CD4-positive, alpha-beta memory T cell (primary cell): Measurements from ENCODE around the gene CLEC5A. TPM values are rescaled to one million over a fixed set of nuclear protein-coding genes. Genes with fewer than 3 reads are reported as not detected.
"Not testable (repeated sequence)": the region's sequence is repeated elsewhere in the genome, so short reads cannot be mapped to it uniquely, and the experiment has no call there.

Source experiments
- CTCF ChIA-PET: fragments of 350-600 bp; sonication (Branson Sonifier 250); formaldehyde crosslinking; loops from one replicate; lab custom pipeline; 2021; ENCODE audit warnings: inconsistent platforms; ENCODE audit not compliant: partially characterized antibody; lab: Charles Lee
- POLR2A ChIA-PET: fragments of 350-600 bp; sonication (Branson Sonifier 250); formaldehyde crosslinking; loops from one replicate; lab custom pipeline; 2021; ENCODE audit not compliant: partially characterized antibody; lab: Charles Lee
- DNase-seq, 5 donors: peaks; one replicate each; pipeline versions ENCODE4 v3.0.0 to v3.0.0-alpha.2; 2020 to 2022; ENCODE audit warnings: mixed read lengths in 1 of 5
- H3K27ac ChIP-seq: one replicate; pipeline ENCODE4 v1.7.0; 2013; ENCODE audit warnings: low read depth, low read length
- H3K27me3 ChIP-seq: 2 replicates; pipeline ENCODE4 v1.7.0; 2013; ENCODE audit warnings: mild to moderate bottlenecking, low read length, moderate library complexity; ENCODE audit not compliant: insufficient read depth
- H3K36me3 ChIP-seq: 2 replicates; pipeline ENCODE4 v1.7.0; 2013; ENCODE audit warnings: mild to moderate bottlenecking, low read length, moderate library complexity; ENCODE audit not compliant: insufficient read depth
- H3K4me1 ChIP-seq: 2 replicates; pipeline ENCODE4 v1.7.0; 2013; ENCODE audit warnings: mild to moderate bottlenecking, low read length, moderate library complexity; ENCODE audit not compliant: insufficient read depth
- H3K4me3 ChIP-seq, 2 donors: one replicate each; pipeline ENCODE4 v1.7.0; 2013; ENCODE audit warnings: low read length in 2 of 2, mild to moderate bottlenecking in 1 of 2
- H3K9me3 ChIP-seq, 2 donors: one replicate each; pipeline ENCODE4 v1.7.0; 2013; ENCODE audit warnings: low read length in 2 of 2, control low read depth in 1 of 2; ENCODE audit not compliant: control insufficient read depth in 1 of 2
- H3K27ac Mint-ChIP-seq, 7 donors: one replicate each; pipeline ENCODE4 v1.8.0; 2020 to 2021; ENCODE audit warnings: mixed read lengths in 7 of 7, mild to moderate bottlenecking in 6 of 7, inconsistent platforms in 3 of 7, moderate library complexity in 3 of 7
- H3K27me3 Mint-ChIP-seq, 2 donors: one replicate each; pipeline ENCODE4 v1.8.0; 2020 to 2021; ENCODE audit warnings: mixed read lengths in 2 of 2
- H3K36me3 Mint-ChIP-seq, 2 donors: one replicate each; pipeline ENCODE4 v1.8.0; 2020 to 2021; ENCODE audit warnings: mixed read lengths in 2 of 2, inconsistent platforms in 1 of 2, mild to moderate bottlenecking in 1 of 2
- H3K4me1 Mint-ChIP-seq, 4 donors: one replicate each; pipeline ENCODE4 v1.8.0; 2020 to 2021; ENCODE audit warnings: mixed read lengths in 4 of 4, mild to moderate bottlenecking in 1 of 4
- H3K4me3 Mint-ChIP-seq, 8 donors: one replicate each; pipeline ENCODE4 v1.8.0; 2020 to 2021; ENCODE audit warnings: mixed read lengths in 8 of 8, mild to moderate bottlenecking in 7 of 8, moderate library complexity in 6 of 8, inconsistent platforms in 3 of 8
- H3K9me3 Mint-ChIP-seq, 8 donors: one replicate each; pipeline ENCODE4 v1.8.0; 2020 to 2021; ENCODE audit warnings: mixed read lengths in 8 of 8, mild to moderate bottlenecking in 5 of 8, inconsistent platforms in 3 of 8, moderate library complexity in 1 of 8
- intact Hi-C: fragments of 100-400 bp; cut with micrococcal nuclease; formaldehyde crosslinking; loops from one replicate; pipeline ENCODE4 v1.15.1; 2023
- polyA plus RNA-seq, 2 donors: library from polyadenylated mRNA; unstranded; fragments of 300-500 nt; fragmentation: Illumina TruSeq; gene quantifications; one replicate each; pipeline ENCODE4 v1.2.3, GENCODE V29; 2021
- total RNA-seq, 2 experiments: library from RNA; stranded (reverse); gene quantifications; one replicate each; pipeline ENCODE4 v1.2.3, GENCODE V29; 2021

The CLEC5A gene
- total RNA-seq (under 1 TPM; 0.84 to 0.94 TPM), polyA plus RNA-seq (not detected)

DNA sequence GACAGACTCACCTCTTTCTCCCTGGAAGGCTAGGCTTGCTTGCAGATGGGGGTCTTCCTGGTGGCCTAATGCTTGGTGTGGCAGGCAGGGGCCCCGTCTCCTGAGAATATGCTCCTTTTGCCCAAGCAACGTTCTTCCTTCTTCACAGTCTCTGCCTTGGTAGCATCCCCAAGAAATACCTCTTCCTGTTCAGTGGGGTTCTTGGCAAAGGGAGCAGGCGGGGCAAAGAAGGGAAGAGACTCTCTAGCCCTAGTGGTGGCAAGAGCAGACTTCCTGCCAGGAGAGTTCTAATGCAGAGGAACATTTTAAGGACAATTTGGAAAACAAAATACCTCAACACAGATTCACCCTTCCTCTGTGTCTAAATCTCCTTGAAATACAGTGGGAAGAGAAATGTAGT lies at the start of gene CLEC5A:
TSS of gene CLEC5A (minus strand) at position 179 of the 400 bp plus-strand sequence. CDS start 682 bp downstream, outside the sequence.
- no peaks in the 10 kb centered on the region for H3K9me3 ChIP-seq
- H3K9me3 Mint-ChIP-seq, result peaks cover 0 to 14% (median 3%) of the 10 kb centered on the region in 8 donors
- no peaks in the 10 kb centered on the region for H3K36me3 ChIP-seq
- no peak within 1 kb of the TSS for H3K27ac Mint-ChIP-seq
- H3K27me3 ChIP-seq, result no peaks in the 10 kb centered on the region
- ChIA-PET POLR2A (no interaction called here), CTCF (no interaction called here)
- no peaks in the 10 kb centered on the region for H3K36me3 Mint-ChIP-seq
- no peaks in the 10 kb centered on the region for H3K4me1 ChIP-seq
- DNase-seq, result no peak
- no peaks in the 10 kb centered on the region for H3K4me1 Mint-ChIP-seq
- no peak within 1 kb of the TSS for H3K4me3 Mint-ChIP-seq
- H3K27me3 Mint-ChIP-seq, result peaks cover 1 to 2% of the 10 kb centered on the region in 2 donors
- no peak within 1 kb of the TSS for H3K4me3 ChIP-seq
- H3K27ac ChIP-seq, result no peak within 1 kb of the TSS
- intact Hi-C loops, result no loop called here

DNA sequence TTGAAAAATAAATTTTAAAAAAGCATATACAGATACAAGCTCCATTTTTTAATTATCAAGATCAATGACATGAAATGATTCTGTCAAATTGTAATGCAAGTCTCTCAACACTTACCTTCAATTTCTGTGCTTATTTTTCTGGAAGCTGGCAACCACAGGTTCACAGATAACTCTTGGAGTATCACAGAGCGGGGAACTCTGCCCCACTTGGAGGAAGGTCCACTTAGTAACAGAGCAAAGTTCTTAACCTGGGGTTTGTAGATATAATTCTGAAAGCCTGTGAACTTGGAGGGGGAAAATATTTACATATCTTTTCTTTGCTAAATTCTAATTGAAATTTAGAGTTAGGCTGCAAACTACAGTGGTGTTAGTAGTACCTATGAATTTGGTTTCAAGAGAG lies 46.6 kb upstream of the CLEC5A start:
- Histone ChIP-seq H3K27ac (no peak overlapping the region), H3K36me3 (no peaks in the 10 kb centered on the region), H3K27me3 (no peaks in the 10 kb centered on the region), H3K4me3 (no peak overlapping the region), H3K4me1 (no peaks in the 10 kb centered on the region), H3K9me3 (no peaks in the 10 kb centered on the region)
- CTCF ChIA-PET, result no interaction called here
- POLR2A ChIA-PET, result no interaction called here
- intact Hi-C loops, result no loop called here
- no peaks in the 10 kb centered on the region for H3K36me3 Mint-ChIP-seq
- H3K4me1 Mint-ChIP-seq, result peaks cover 0 to 7% (median 3%) of the 10 kb centered on the region in 4 donors
- H3K27me3 Mint-ChIP-seq, result peaks cover 2 to 3% of the 10 kb centered on the region in 2 donors
- H3K9me3 Mint-ChIP-seq, result peaks cover 0 to 6% (median under 1%) of the 10 kb centered on the region in 8 donors
- H3K27ac Mint-ChIP-seq, result no peak overlapping the region
- no peak for DNase-seq
- H3K4me3 Mint-ChIP-seq, result no peak overlapping the region

DNA sequence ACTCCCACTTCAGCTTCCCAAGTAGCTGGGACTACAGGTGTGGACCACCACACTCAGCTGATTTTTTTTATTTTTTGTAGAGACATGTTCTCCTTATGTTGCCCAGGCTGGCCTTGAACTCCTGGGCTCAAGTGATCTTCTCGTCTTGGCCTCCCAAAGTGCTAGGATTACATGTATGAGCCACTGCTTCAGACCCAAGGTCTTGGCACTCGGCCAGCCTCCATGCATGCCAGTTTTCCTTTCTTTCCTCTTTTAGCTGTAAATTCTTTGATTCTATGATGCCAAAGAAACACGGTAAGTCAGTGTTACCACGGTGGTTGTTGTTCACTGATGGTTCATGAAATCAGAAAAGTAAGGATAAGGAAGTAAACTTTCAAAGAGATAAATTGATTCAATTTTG lies 45.9 kb upstream of the CLEC5A start:
- CTCF ChIA-PET, result interaction anchor here (1.4 kb wide), 1 partner anchor 16 kb away, joined by 4 read pairs; no protein-coding TSS in a partner anchor
- no peak overlapping the region for H3K27ac Mint-ChIP-seq

GRCh38 chr7:141992156-141992555 lies 45.4 kb upstream of the CLEC5A start:
- H3K9me3 ChIP-seq, result no peaks in the 10 kb centered on the region
- no peak overlapping the region for H3K4me3 ChIP-seq
- H3K27me3 Mint-ChIP-seq, result peaks cover 2 to 3% of the 10 kb centered on the region in 2 donors
- peaks cover 0 to 7% (median 3%) of the 10 kb centered on the region in 4 donors for H3K4me1 Mint-ChIP-seq
- H3K4me1 ChIP-seq, result no peaks in the 10 kb centered on the region
- no peaks in the 10 kb centered on the region for H3K36me3 Mint-ChIP-seq
- H3K27ac Mint-ChIP-seq, result no peak overlapping the region
- ChIA-PET POLR2A (no interaction called here), CTCF (interaction anchor here (1.4 kb wide), 1 partner anchor 16 kb away, joined by 4 read pairs; no protein-coding TSS in a partner anchor)
- no peaks in the 10 kb centered on the region for H3K27me3 ChIP-seq
- no peak for DNase-seq
- intact Hi-C loops, result no loop called here
- no peak overlapping the region for H3K4me3 Mint-ChIP-seq
- H3K27ac ChIP-seq, result no peak overlapping the region
- H3K36me3 ChIP-seq, result no peaks in the 10 kb centered on the region
- H3K9me3 Mint-ChIP-seq, result peaks cover 0 to 6% (median 1%) of the 10 kb centered on the region in 8 donors

More for the DNA sequence above, 45.9 kb upstream of the CLEC5A start:
- H3K9me3 Mint-ChIP-seq, result peaks cover 0 to 6% (median under 1%) of the 10 kb centered on the region in 8 donors
- intact Hi-C loops, result no loop called here
- Histone ChIP-seq H3K27ac (no peak overlapping the region), H3K36me3 (no peaks in the 10 kb centered on the region), H3K9me3 (no peaks in the 10 kb centered on the region), H3K4me3 (no peak overlapping the region), H3K4me1 (no peaks in the 10 kb centered on the region), H3K27me3 (no peaks in the 10 kb centered on the region)
- POLR2A ChIA-PET, result no interaction called here
- H3K4me1 Mint-ChIP-seq, result peaks cover 0 to 7% (median 3%) of the 10 kb centered on the region in 4 donors
- H3K36me3 Mint-ChIP-seq, result no peaks in the 10 kb centered on the region
- peaks cover 2 to 3% of the 10 kb centered on the region in 2 donors for H3K27me3 Mint-ChIP-seq
- no peak overlapping the region for H3K4me3 Mint-ChIP-seq
- no peak for DNase-seq

DNA sequence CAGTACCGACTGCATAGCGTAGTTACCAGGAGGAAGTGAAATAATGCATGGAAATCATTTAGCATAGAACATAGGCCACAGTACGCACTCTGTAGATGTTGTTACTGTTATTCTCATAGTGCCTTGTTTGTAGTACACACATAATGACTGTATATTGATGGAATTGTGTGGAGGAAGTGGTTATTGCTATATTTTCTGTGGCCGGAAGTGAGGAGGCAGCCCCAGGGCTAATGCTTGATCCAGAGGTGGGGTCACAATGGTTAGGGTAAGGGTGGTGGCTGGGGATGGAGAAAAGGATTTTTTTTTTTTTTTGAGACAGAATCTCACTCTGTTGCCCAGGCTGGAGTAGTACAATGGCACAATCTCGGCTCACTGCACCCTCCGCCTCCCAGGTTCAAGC lies 44.4 kb upstream of the CLEC5A start:
- Histone ChIP-seq H3K27ac (no peak overlapping the region), H3K27me3 (no peaks in the 10 kb centered on the region), H3K4me3 (no peak overlapping the region), H3K36me3 (no peaks in the 10 kb centered on the region), H3K4me1 (no peaks in the 10 kb centered on the region), H3K9me3 (no peaks in the 10 kb centered on the region)
- intact Hi-C loops, result no loop called here
- H3K27me3 Mint-ChIP-seq, result peaks cover 0 to 2% of the 10 kb centered on the region in 2 donors
- no peak overlapping the region for H3K27ac Mint-ChIP-seq
- POLR2A ChIA-PET, result no interaction called here
- peaks cover 0 to 7% (median 3%) of the 10 kb centered on the region in 4 donors for H3K4me1 Mint-ChIP-seq
- no peak for DNase-seq
- peak overlapping the region in 1 of 8 donors; percentile 22 for H3K4me3 Mint-ChIP-seq
- H3K9me3 Mint-ChIP-seq, result peaks cover 0 to 6% (median 1%) of the 10 kb centered on the region in 8 donors
- no peaks in the 10 kb centered on the region for H3K36me3 Mint-ChIP-seq
- CTCF ChIA-PET, result interaction anchor here (1.4 kb wide), 1 partner anchor 15 kb away, joined by 4 read pairs; no protein-coding TSS in a partner anchor

DNA sequence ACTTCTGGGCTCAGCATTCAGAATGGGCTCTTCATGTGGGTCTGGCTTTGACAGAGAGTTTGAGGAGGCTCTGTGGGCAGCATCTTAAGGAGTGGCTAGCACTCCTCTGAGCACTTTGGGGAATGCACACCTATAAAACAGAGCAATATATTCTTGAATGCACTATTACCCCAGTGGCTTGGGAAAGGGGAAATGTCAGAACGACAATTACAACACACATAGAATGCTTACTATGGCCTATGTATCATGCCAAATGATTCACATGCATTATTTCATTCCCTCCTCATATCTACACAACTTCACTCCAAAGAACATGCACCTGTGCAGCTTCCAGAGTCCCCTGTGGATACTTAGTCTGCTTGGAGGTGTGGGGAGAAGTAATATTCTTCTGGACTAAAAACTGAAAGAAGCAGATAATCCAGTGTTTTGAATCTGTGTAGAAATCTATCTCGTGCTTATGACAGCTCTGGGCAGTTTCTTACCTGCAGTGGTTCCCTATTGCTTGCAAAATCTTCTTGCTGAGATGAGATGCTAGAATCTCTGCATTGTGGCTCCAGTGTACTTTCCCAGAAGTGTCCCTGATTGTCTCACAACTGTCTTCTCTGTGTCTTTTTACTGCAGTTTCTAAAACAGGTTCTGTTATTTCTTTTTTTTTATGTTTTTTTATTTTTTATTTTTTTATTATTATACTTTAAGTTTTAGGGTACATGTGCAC lies 43.4 kb upstream of the CLEC5A start:
- no peak overlapping the region for H3K27ac ChIP-seq
- no peaks in the 10 kb centered on the region for H3K27me3 ChIP-seq
- ChIA-PET CTCF (no interaction called here), POLR2A (no interaction called here)
- intact Hi-C loops, result no loop called here
- Mint-ChIP-seq H3K27ac (no peak overlapping the region), H3K9me3 (peaks cover 0 to 5% (median 2%) of the 10 kb centered on the region in 8 donors), H3K4me1 (peaks cover 0 to 7% (median 3%) of the 10 kb centered on the region in 4 donors), H3K27me3 (peaks cover 0 to 2% of the 10 kb centered on the region in 2 donors), H3K36me3 (no peaks in the 10 kb centered on the region), H3K4me3 (no peak overlapping the region)
- H3K9me3 ChIP-seq, result no peaks in the 10 kb centered on the region
- H3K4me1 ChIP-seq, result no peaks in the 10 kb centered on the region
- no peak overlapping the region for H3K4me3 ChIP-seq
- H3K36me3 ChIP-seq, result no peaks in the 10 kb centered on the region
- no peak for DNase-seq

DNA sequence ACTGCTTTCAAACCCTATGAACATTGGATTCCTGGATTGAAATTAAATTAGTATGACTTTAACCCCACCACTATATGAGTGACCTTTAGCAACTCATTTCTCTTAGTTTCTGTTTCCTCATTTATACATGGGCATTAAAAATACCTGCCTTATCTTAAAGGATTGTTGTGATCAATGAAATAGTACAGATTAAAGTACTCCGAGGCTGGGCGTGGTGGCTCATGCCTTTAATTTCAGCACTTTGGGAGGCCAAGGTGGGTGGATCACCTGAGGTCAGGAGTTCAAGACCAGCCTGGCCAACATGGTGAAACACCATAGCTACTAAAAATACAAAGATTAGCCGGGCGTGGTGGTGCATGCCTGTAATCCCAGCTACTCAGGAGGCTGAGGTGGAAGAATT lies 41.0 kb upstream of the CLEC5A start:
- DNase-seq, H3K4me3 ChIP-seq, H3K9me3 ChIP-seq, H3K36me3 Mint-ChIP-seq, POLR2A ChIA-PET, H3K27me3 ChIP-seq, H3K4me3 Mint-ChIP-seq, H3K36me3 ChIP-seq, H3K9me3 Mint-ChIP-seq, H3K27ac Mint-ChIP-seq, H3K4me1 Mint-ChIP-seq, H3K27me3 Mint-ChIP-seq, H3K4me1 ChIP-seq, H3K27ac ChIP-seq, intact Hi-C loops: not testable (repeated sequence)
- CTCF ChIA-PET, result interaction anchor here (1.6 kb wide), 1 partner anchor 12 kb away, joined by 7 read pairs; no protein-coding TSS in a partner anchor
